K562 (cell line): ENCODE data around the gene TXNRD2. TPM values are rescaled to one million over a fixed set of nuclear protein-coding genes. Genes with fewer than 3 reads are reported as not detected.
A peak's percentile ranks its signal among the peaks of the same experiment; 100 is the strongest.

Source experiments
- BRD9 ChIP-seq: fragments of 450-650 bp; IDR thresholded peaks from 2 replicates; pipeline ENCODE4 v1.6.1; 2018; ENCODE audit warnings: low read depth; ENCODE audit not compliant: partially characterized antibody
- CC2D1A ChIP-seq: fragments of 450-650 bp; IDR thresholded peaks from 2 replicates; pipeline ENCODE4 v1.6.1; 2017; ENCODE audit warnings: mild to moderate bottlenecking
- CHD4 ChIP-seq: fragments of 200-600 bp; sonication (generic); IDR thresholded peaks from 3 replicates; pipeline ENCODE4 v1.6.1; 2012; ENCODE audit warnings: low read depth, mild to moderate bottlenecking, mixed read lengths, low read length, inconsistent platforms; ENCODE audit not compliant: insufficient read depth, insufficient replicate concordance, poor library complexity, severe bottlenecking
- CTCFL ChIP-seq: IDR thresholded peaks from 2 replicates; pipeline ENCODE4 v1.6.1; 2011; ENCODE audit warnings: borderline replicate concordance, low read depth, mild to moderate bottlenecking, moderate library complexity, low read length; ENCODE audit not compliant: insufficient read depth, poor library complexity, severe bottlenecking
- ELK3 ChIP-seq: fragments of 450-650 bp; formaldehyde crosslinking; IDR thresholded peaks from 2 replicates; pipeline ENCODE4 v1.4.0; 2020; ENCODE audit warnings: mild to moderate bottlenecking
- FOXK1 ChIP-seq: sonication (generic); formaldehyde crosslinking; IDR thresholded peaks from 2 replicates; pipeline ENCODE4 v1.8.0; 2022; ENCODE audit warnings: missing genetic modification reagents, mild to moderate bottlenecking, borderline replicate concordance
- HLTF ChIP-seq: fragments of 450-650 bp; IDR thresholded peaks from 2 replicates; pipeline ENCODE4 v1.6.1; 2016
- HSF4 ChIP-seq: fragments of 250-450 bp; sonication (Bioruptor Pico); IDR thresholded peaks from 2 replicates; pipeline ENCODE4 v2.1.2; 2022; ENCODE audit warnings: mild to moderate bottlenecking, moderate library complexity, borderline replicate concordance
- IRF2 ChIP-seq: sonication (generic); formaldehyde crosslinking; IDR thresholded peaks from 2 replicates; pipeline ENCODE4 v1.8.1; 2022; ENCODE audit warnings: mild to moderate bottlenecking, missing genetic modification reagents
- MEF2A ChIP-seq: IDR thresholded peaks from 2 replicates; pipeline ENCODE4 v1.6.1; 2011; ENCODE audit warnings: low read depth, mild to moderate bottlenecking, low read length, moderate library complexity; ENCODE audit not compliant: control insufficient read depth
- NFIC ChIP-seq: fragments of 450-650 bp; IDR thresholded peaks from 2 replicates; pipeline ENCODE4 v1.6.1; 2017; ENCODE audit warnings: mild to moderate bottlenecking, inconsistent platforms
- NR1H2 ChIP-seq: sonication (generic); formaldehyde crosslinking; IDR thresholded peaks from 2 replicates; pipeline ENCODE4 v1.4.0; 2020; ENCODE audit warnings: mild to moderate bottlenecking, missing genetic modification reagents
- POLR2AphosphoS5 ChIP-seq: IDR thresholded peaks from 2 replicates; pipeline ENCODE4 v1.6.1; 2011; ENCODE audit warnings: mild to moderate bottlenecking, low read depth, low read length, moderate library complexity; ENCODE audit not compliant: control insufficient read depth, insufficient read depth
- POLR3A ChIP-seq: IDR thresholded peaks from 2 replicates; pipeline ENCODE4 v1.6.1; 2011; ENCODE audit warnings: borderline replicate concordance, mild to moderate bottlenecking, moderate library complexity; ENCODE audit not compliant: insufficient read length, insufficient read depth; ENCODE audit errors: extremely low read depth
- SMARCB1 ChIP-seq: IDR thresholded peaks from 2 replicates; pipeline ENCODE4 v1.6.1; 2011; ENCODE audit warnings: improper control_type of control experiment, low read depth; ENCODE audit not compliant: insufficient read length
- STAT6 ChIP-seq: sonication (generic); formaldehyde crosslinking; IDR thresholded peaks from 2 replicates; pipeline ENCODE4 v1.8.1; 2023; ENCODE audit warnings: mild to moderate bottlenecking, missing genetic modification reagents
- TCF15 ChIP-seq: fragments of 250-450 bp; sonication (Bioruptor Pico); IDR thresholded peaks from 2 replicates; pipeline ENCODE4 v1.8.0; 2022; ENCODE audit warnings: moderate library complexity, mild to moderate bottlenecking, inconsistent platforms
- TEAD4 ChIP-seq, 2 experiments: sonication (generic) in 1 of 2; formaldehyde crosslinking in 1 of 2; IDR thresholded peaks; 2 replicates each; pipeline versions ENCODE4 v1.6.1 to v1.8.0; 2012 to 2022; ENCODE audit warnings: borderline replicate concordance in 1 of 2, inconsistent platforms in 1 of 2, low read length in 1 of 2, mild to moderate bottlenecking in 1 of 2, missing genetic modification reagents in 1 of 2
- YY1 ChIP-seq, 3 experiments: IDR thresholded peaks; 2 replicates each; pipeline ENCODE4 v1.6.1; 2011; ENCODE audit warnings: low read length in 2 of 3, mild to moderate bottlenecking in 2 of 3, moderate library complexity in 2 of 3, borderline replicate concordance in 1 of 3, control low read depth in 1 of 3, low read depth in 1 of 3; ENCODE audit not compliant: insufficient read depth in 3 of 3, insufficient replicate concordance in 2 of 3, control insufficient read depth in 1 of 3, insufficient read length in 1 of 3; ENCODE audit errors: extremely low read depth in 1 of 3
- polyA plus RNA-seq, 8 experiments: library from polyadenylated mRNA; depleted of rRNA in 4 of 8; stranded (reverse) in 5 of 8; unstranded in 3 of 8; fragments of >200 nt; fragmentation: Nextera tagmentation in 2 of 8; fragmentation: Illumina TruSeq in 1 of 8; extraction: Ambion mirVana in 2 of 8; extraction: Trizol in 1 of 8; gene quantifications; 2 replicates each; pipeline versions ENCODE4 v1.2.1 to v1.2.3, GENCODE V29; 2011 to 2014; ENCODE audit warnings: inconsistent platforms in 1 of 8, missing spikeins in 1 of 8
- total RNA-seq, 7 experiments: library from RNA; depleted of rRNA in 6 of 7; stranded (reverse); fragments of >200 nt in 6 of 7; fragmentation: Illumina TruSeq in 2 of 7; extraction: Trizol in 2 of 7; gene quantifications; 2 replicates each; pipeline versions ENCODE4 v1.2.1 to v1.2.3, GENCODE V29; 2011 to 2021; ENCODE audit warnings: low replicate concordance in 1 of 7

TXNRD2 gene
- total and polyA plus RNA-seq, 9 of the 15 experiments (the other 6 are each of a cell fraction or from before 2014, with no cell fraction given), result 3.3 to 80.2 (median 49.4) TPM

GRCh38 chr22:19909350-19910179 lies 32.1 kb downstream of the TXNRD2 start (continued):
- no peak for TF ChIP-seq CTCFL
- TF ChIP-seq ELK3 (CRISPR knock-in tag), result no peak
- TF ChIP-seq POLR2AphosphoS5, result no peak
- TF ChIP-seq FOXK1 (CRISPR knock-in tag), result no peak
- no peak for TF ChIP-seq MEF2A
- TF ChIP-seq SMARCB1, result no peak
- TF ChIP-seq YY1 (IDR thresholded peaks at IDR 0.05; ENCODE audit: borderline replicate concordance in 1 of 3, control insufficient read depth in 1 of 3, extremely low read depth in 1 of 3, insufficient read depth in 3 of 3, insufficient read length in 1 of 3, insufficient replicate concordance in 2 of 3, low read depth in 1 of 3, low read length in 2 of 3), result peak in 2 of 3 experiments; percentile 47 to 57
- TF ChIP-seq HLTF, result peak; percentile 100
- TF ChIP-seq HSF4, result peak; percentile 34; the same call in 1 of the 2 replicates
- peak; percentile 42; the same call in 1 of the 2 replicates for TF ChIP-seq TEAD4 (IDR thresholded peaks at IDR 0.05; ENCODE audit: low read length)
- no peak for TF ChIP-seq TEAD4 (CRISPR knock-in tag; IDR thresholded peaks at IDR 0.05; ENCODE audit: borderline replicate concordance)
- peak; percentile 99 for TF ChIP-seq BRD9
- TF ChIP-seq POLR3A, result no peak
- TF ChIP-seq NR1H2 (CRISPR knock-in tag), result no peak
- TF ChIP-seq CHD4, result peak; percentile 88
- peak; percentile 98; the same call in 1 of the 2 replicates for TF ChIP-seq STAT6 (CRISPR knock-in tag)
- peak; percentile 99 for TF ChIP-seq CC2D1A
- TF ChIP-seq IRF2 (CRISPR knock-in tag), result no peak
- no peak for TF ChIP-seq TCF15 (CRISPR knock-in tag)
- peak; percentile 79 for TF ChIP-seq NFIC
